ENCODE data around the gene EPHA7.

The EPHA7 gene

GRCh38 chr6:93392797-93393196 is 26.6 kb downstream of the EPHA7 start:
- no peak for DNase-seq

- DNase-seq, result no peak
Measured at GRCh38 chr6:93391965-93392364, 27.4 kb downstream of the EPHA7 start.

GRCh38 chr6:93389192-93389591 is 30.2 kb downstream of the EPHA7 start:
- no peak for DNase-seq

GRCh38 chr6:93388070-93388469 is 31.3 kb downstream of the EPHA7 start:
- DNase-seq, result no peak

GRCh38 chr6:93376026-93376540 is 43.3 kb downstream of the EPHA7 start:
- DNase-seq, result no peak

- no peak for DNase-seq
Measured at GRCh38 chr6:93373445-93373844, 45.9 kb downstream of the EPHA7 start.

GRCh38 chr6:93371756-93372155 is 47.6 kb downstream of the EPHA7 start:
- no peak for DNase-seq

- no peak for DNase-seq
Measured at GRCh38 chr6:93369586-93370134, 49.7 kb downstream of the EPHA7 start.

- no peak for DNase-seq
Measured at GRCh38 chr6:93366506-93366905, 52.9 kb downstream of the EPHA7 start.

- DNase-seq, result no peak
Measured at GRCh38 chr6:93365445-93365844, 53.9 kb downstream of the EPHA7 start.

GRCh38 chr6:93358435-93358834 is 60.9 kb downstream of the EPHA7 start:
- no peak for DNase-seq

GRCh38 chr6:93352604-93353003 is 66.8 kb downstream of the EPHA7 start:
- no peak for DNase-seq

- no peak for DNase-seq
Measured at GRCh38 chr6:93351222-93351621, 68.1 kb downstream of the EPHA7 start.

- no peak for DNase-seq
Measured at GRCh38 chr6:93350774-93351173, 68.6 kb downstream of the EPHA7 start.

- no peak for DNase-seq
Measured at GRCh38 chr6:93344333-93344835, 75.0 kb downstream of the EPHA7 start.

- DNase-seq, result no peak
Measured at GRCh38 chr6:93343476-93343875, 75.9 kb downstream of the EPHA7 start.

- no peak for DNase-seq
Measured at GRCh38 chr6:93341900-93342613, 77.3 kb downstream of the EPHA7 start.

GRCh38 chr6:93337772-93338394 is 81.5 kb downstream of the EPHA7 start:
- DNase-seq, result no peak

GRCh38 chr6:93337014-93337413 is 82.3 kb downstream of the EPHA7 start:
- DNase-seq, result no peak

GRCh38 chr6:93329301-93330000 is 89.9 kb downstream of the EPHA7 start:
- DNase-seq, result no peak

GRCh38 chr6:93327857-93328256 is 91.5 kb downstream of the EPHA7 start:
- DNase-seq, result no peak

- no peak for DNase-seq
Measured at GRCh38 chr6:93325761-93326160, 93.6 kb downstream of the EPHA7 start.

- no peak for DNase-seq
Measured at GRCh38 chr6:93323630-93324029, 95.7 kb downstream of the EPHA7 start.

Measured in activated gamma-delta T cell (primary cell).